D341Med (cell line): Measurements from ENCODE around the gene HCN4.

Experiments
- DNase-seq: peaks from one replicate; pipeline ENCODE4 v3.0.0; 2012; ENCODE audit warnings: low spot score

Gene HCN4

GRCh38 chr15:73295630-73296286 lies 73.0 kb downstream of the HCN4 start:
- no peak for DNase-seq

- DNase-seq = no peak
Measured at GRCh38 chr15:73293773-73294172, 75.0 kb downstream of the HCN4 start.

- no peak for DNase-seq
Measured at GRCh38 chr15:73291441-73291840, 77.3 kb downstream of the HCN4 start.

- no peak for DNase-seq
Measured at GRCh38 chr15:73287019-73287418, 81.7 kb downstream of the HCN4 start.

GRCh38 chr15:73286311-73286710 lies 82.4 kb downstream of the HCN4 start:
- no peak for DNase-seq

- DNase-seq = no peak
Measured at GRCh38 chr15:73284090-73284716, 84.6 kb downstream of the HCN4 start.

- no peak for DNase-seq
Measured at GRCh38 chr15:73283366-73283962, 85.3 kb downstream of the HCN4 start.

- no peak for DNase-seq
Measured at GRCh38 chr15:73282567-73283365, 86.0 kb downstream of the HCN4 start.

GRCh38 chr15:73275862-73276261 lies 92.9 kb downstream of the HCN4 start:
- DNase-seq = no peak

- peak; percentile 72 for DNase-seq
Measured at GRCh38 chr15:73273181-73274002, 95.4 kb downstream of the HCN4 start.

- no peak for DNase-seq
Measured at GRCh38 chr15:73270366-73271097, 98.2 kb downstream of the HCN4 start.
